Smooth muscle cell (in vitro differentiated cells): ENCODE results near the gene ARHGEF3. TPM values are rescaled to one million over a fixed set of nuclear protein-coding genes. Genes with fewer than 3 reads are reported as not detected.
A peak's percentile ranks its signal among the peaks of the same experiment; 100 is the strongest.

Experiments
- DNase-seq: peaks from one replicate; lab custom pipeline; 2025; ENCODE audit not compliant: unreplicated experiment; lab: John Stamatoyannopoulos, UW
- H2AFZ ChIP-seq: fragments of 200-600 bp; sonication (generic); 2 replicates; pipeline ENCODE4 v1.6.0; 2016; ENCODE audit warnings: antibody characterized with exemption, low read depth, mild to moderate bottlenecking
- H3F3A ChIP-seq: fragments of 200-600 bp; sonication (generic); 2 replicates; pipeline ENCODE4 v1.6.0; 2017; ENCODE audit warnings: antibody characterized with exemption, low read depth
- H3K27ac ChIP-seq: fragments of 200-600 bp; sonication (generic); 2 replicates; pipeline ENCODE4 v1.5.1; 2016; ENCODE audit warnings: low read depth, mild to moderate bottlenecking
- H3K27me3 ChIP-seq: fragments of 200-600 bp; sonication (generic); 2 replicates; pipeline ENCODE4 v1.6.1; 2016; ENCODE audit warnings: low read depth, mild to moderate bottlenecking
- H3K36me3 ChIP-seq: fragments of 200-600 bp; sonication (generic); 2 replicates; pipeline ENCODE4 v1.5.1; 2016; ENCODE audit warnings: low read depth
- H3K4me1 ChIP-seq: fragments of 200-600 bp; sonication (generic); 2 replicates; pipeline ENCODE4 v1.5.1; 2016; ENCODE audit warnings: low read depth
- H3K4me2 ChIP-seq: fragments of 200-600 bp; sonication (generic); 2 replicates; pipeline ENCODE4 v1.6.0; 2016; ENCODE audit warnings: mild to moderate bottlenecking
- H3K4me3 ChIP-seq: fragments of 200-600 bp; sonication (generic); 2 replicates; pipeline ENCODE4 v1.5.1; 2016; ENCODE audit warnings: mild to moderate bottlenecking
- H3K79me2 ChIP-seq: fragments of 200-600 bp; sonication (generic); 2 replicates; pipeline ENCODE4 v1.6.0; 2016; ENCODE audit warnings: low read depth, mild to moderate bottlenecking
- H3K9ac ChIP-seq: fragments of 200-600 bp; sonication (generic); 2 replicates; pipeline ENCODE4 v1.6.0; 2016; ENCODE audit warnings: low read depth
- H3K9me3 ChIP-seq: fragments of 200-600 bp; sonication (generic); replicated peaks from 2 replicates; pipeline ENCODE4 v1.5.1; 2016; ENCODE audit warnings: low read depth
- H4K20me1 ChIP-seq: fragments of 200-600 bp; sonication (generic); 2 replicates; pipeline ENCODE4 v1.6.0; 2016; ENCODE audit warnings: low read depth
- WGBS: methylation state at CpG from one replicate; pipeline ENCODE4 v1.1.7; 2016; ENCODE audit warnings: low lambda C conversion rate; 5-methylcytosine and 5-hydroxymethylcytosine counted together
- polyA plus RNA-seq: library from polyadenylated mRNA; unstranded; fragments of >200 nt; fragmentation: Nextera tagmentation; extraction: Ambion mirVana; gene quantifications from 2 replicates; pipeline ENCODE4 v1.2.1, GENCODE V29; 2016
- total RNA-seq: library from RNA; depleted of rRNA; stranded (reverse); fragments of >200 nt; gene quantifications from 2 replicates; pipeline ENCODE4 v1.2.3, GENCODE V29; 2014
- TF ChIP-seq, protein P1 (sequence below): fragments of 200-600 bp; sonication (generic); IDR thresholded peaks from 2 replicates; pipeline ENCODE4 v1.5.1; 2017; ENCODE audit warnings: borderline replicate concordance, mild to moderate bottlenecking, antibody characterized with exemption; ENCODE audit not compliant: insufficient read depth, poor library complexity, severe bottlenecking

The ARHGEF3 gene
- total and polyA plus RNA-seq, 2 experiments from 2014 or later: 131 to 137 TPM

- Histone ChIP-seq H3F3A (peaks cover 42% of the 10 kb centered on the region), H3K9me3 (no peaks in the 10 kb centered on the region), H3K4me1 (no peaks in the 10 kb centered on the region), H3K36me3 (peaks cover 8% of the 10 kb centered on the region), H3K27me3 (no peaks in the 10 kb centered on the region), H4K20me1 (peaks cover 100% of the 10 kb centered on the region), H3K4me2 (no peak overlapping the region), H3K79me2 (peaks cover 94% of the 10 kb centered on the region), H3K27ac (peak overlapping the region; percentile 31), H3K9ac (no peak overlapping the region), H2AFZ (no peak overlapping the region), H3K4me3 (no peak overlapping the region)
- no peak for DNase-seq
- TF ChIP-seq, protein P1, sequence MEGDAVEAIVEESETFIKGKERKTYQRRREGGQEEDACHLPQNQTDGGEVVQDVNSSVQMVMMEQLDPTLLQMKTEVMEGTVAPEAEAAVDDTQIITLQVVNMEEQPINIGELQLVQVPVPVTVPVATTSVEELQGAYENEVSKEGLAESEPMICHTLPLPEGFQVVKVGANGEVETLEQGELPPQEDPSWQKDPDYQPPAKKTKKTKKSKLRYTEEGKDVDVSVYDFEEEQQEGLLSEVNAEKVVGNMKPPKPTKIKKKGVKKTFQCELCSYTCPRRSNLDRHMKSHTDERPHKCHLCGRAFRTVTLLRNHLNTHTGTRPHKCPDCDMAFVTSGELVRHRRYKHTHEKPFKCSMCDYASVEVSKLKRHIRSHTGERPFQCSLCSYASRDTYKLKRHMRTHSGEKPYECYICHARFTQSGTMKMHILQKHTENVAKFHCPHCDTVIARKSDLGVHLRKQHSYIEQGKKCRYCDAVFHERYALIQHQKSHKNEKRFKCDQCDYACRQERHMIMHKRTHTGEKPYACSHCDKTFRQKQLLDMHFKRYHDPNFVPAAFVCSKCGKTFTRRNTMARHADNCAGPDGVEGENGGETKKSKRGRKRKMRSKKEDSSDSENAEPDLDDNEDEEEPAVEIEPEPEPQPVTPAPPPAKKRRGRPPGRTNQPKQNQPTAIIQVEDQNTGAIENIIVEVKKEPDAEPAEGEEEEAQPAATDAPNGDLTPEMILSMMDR: no peak
- 96% methylated on average over 16 of the region's 16 CpGs for WGBS
These were observed 28.5 kb downstream of the ARHGEF3 start for GRCh38 chr3:56772952-56773938.

DNA sequence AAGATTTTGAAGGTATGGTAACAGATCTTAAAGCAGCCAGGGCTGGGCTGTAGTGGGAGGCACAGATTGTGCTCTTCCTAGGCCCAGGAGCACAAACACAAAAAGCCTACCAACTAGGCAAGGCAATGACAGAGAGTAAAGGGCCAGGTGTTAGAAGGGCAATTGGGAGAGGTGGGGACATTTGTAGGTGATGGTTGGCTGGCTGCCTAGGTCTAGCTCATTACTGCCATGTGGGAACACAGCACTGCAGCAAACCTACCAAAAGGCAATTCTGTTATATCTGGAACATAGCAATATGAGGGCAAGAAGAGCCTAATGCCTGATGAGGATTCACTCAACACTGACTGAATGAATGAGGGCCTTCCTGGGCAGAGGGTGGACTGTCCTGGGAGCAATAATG is 30.4 kb downstream of the ARHGEF3 start:
- H3K4me3 ChIP-seq: no peak overlapping the region
- H3K9ac ChIP-seq: no peak overlapping the region
- DNase-seq: no peak
- H3K4me2 ChIP-seq: no peak overlapping the region
- H3K27me3 ChIP-seq: no peaks in the 10 kb centered on the region
- peaks cover 8% of the 10 kb centered on the region for H3K36me3 ChIP-seq
- peak overlapping the region; percentile 16 for H3K27ac ChIP-seq
- no peaks in the 10 kb centered on the region for H3K4me1 ChIP-seq
- H3K9me3 ChIP-seq: no peaks in the 10 kb centered on the region
- peaks cover 41% of the 10 kb centered on the region for H3F3A ChIP-seq
- peaks cover 100% of the 10 kb centered on the region for H4K20me1 ChIP-seq
- peaks cover 94% of the 10 kb centered on the region for H3K79me2 ChIP-seq
- H2AFZ ChIP-seq: no peak overlapping the region
- TF ChIP-seq, protein P1: no peak

DNA sequence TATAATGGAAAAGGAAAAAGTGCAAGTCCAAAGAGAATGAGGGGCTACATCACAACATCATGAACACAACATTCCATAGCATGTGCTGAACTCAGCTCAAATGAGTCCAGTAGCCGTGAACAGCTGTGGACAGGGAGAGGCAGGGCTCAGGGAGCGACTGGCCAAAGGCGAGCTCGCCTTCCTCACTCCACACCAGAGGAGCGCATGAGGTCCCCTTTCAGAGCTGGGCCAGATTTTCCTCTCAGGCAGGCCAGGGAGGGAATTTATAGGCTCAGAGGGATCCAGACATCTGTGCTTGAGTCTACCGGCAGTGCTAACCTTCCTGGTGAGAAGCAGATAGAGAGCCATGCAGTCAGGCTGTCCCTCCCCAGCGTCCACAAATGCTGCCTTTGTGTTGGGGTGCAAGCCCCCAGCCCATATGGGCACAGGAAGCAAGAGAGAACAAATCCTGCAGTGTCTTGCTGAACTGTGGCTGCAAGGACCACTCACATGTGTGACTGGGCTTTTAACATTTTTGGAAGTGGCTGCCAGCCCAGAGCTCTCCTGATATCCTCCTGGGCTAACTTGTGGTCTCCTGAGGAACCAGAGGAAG is 32.5 kb downstream of the ARHGEF3 start:
- Histone ChIP-seq H3K36me3 (peaks cover 8% of the 10 kb centered on the region), H3K79me2 (peaks cover 93% of the 10 kb centered on the region), H3K9ac (no peak overlapping the region), H3K4me2 (no peak overlapping the region), H2AFZ (no peak overlapping the region), H4K20me1 (peaks cover 100% of the 10 kb centered on the region), H3K4me3 (no peak overlapping the region), H3K27me3 (no peaks in the 10 kb centered on the region), H3K27ac (peak overlapping the region; percentile 9), H3F3A (peaks cover 52% of the 10 kb centered on the region), H3K4me1 (peaks cover 4% of the 10 kb centered on the region), H3K9me3 (no peaks in the 10 kb centered on the region)
- no peak for DNase-seq
- 54% methylated on average over 7 of the region's 7 CpGs for WGBS
- TF ChIP-seq, protein P1: no peak
